Endometrial microvascular endothelial cells (primary cell): ENCODE results near the gene EXOC6B. TPM values are rescaled to one million over a fixed set of nuclear protein-coding genes. Genes with fewer than 3 reads are reported as not detected.

Source experiments
- in situ Hi-C: cut with HindIII; loops from 2 replicates; pipeline ENCODE4 v1.10.0; 2017; ENCODE audit warnings: low sequenced_read_pairs, low pct_unique_long_range_greater_than_20kb; ENCODE audit errors: inconsistent ontology term
- total RNA-seq: library from RNA; depleted of rRNA; stranded (reverse); fragments of >200 nt; gene quantifications from one replicate; pipeline ENCODE4 v1.2.3, GENCODE V29; 2015; ENCODE audit errors: inconsistent ontology term

Gene EXOC6B
- total RNA-seq, 1 donor from 2014 or later: 32.3 TPM

DNA sequence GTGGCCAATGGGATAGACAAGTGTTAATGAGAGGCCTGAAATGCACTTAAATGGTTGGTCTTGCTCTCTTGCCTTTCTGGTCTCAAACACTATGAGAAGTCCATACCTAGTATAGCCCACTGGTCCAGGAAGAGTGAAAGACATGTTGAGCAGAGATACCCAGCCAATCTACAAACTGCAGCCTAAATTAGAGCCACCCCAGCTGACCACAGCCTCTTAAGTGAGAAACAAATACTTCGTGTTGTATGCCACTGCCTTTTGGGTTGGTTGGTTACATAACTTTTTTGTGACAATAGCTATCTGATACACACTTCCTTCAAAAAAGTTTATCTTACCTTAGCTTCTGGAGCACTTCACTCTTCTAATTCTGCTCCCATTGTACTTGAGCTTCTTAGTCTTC lies 8.8 kb upstream of the EXOC6B start:
- in situ Hi-C loops: no loop called here

DNA sequence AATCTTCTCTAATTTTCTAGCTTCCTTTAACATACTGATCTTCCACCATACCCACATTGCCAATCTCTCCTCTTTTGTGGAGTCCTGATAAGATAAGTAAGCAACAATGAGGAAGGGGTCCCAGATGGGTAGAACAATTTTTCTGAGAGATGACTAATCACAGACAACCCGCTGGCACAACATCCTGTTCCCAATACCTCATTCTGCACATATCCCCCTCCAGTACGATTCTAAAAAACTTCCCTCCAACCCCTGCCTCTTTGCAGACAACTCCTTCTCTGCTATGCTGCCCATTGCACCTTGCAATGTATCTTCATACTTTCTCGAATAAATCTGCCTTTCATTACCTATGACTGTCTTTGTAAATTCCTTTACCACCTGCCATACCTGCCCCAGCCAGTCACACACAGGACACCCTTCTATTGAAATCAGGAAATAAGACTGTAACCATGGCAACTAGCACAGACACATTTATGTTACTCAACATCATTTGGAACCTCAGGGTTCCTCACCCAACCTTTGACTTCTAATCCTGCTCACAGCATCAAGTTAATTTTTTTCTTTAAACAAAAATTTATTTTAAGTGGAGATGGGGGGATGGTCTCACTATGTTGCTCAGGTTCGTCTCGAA lies 7.4 kb upstream of the EXOC6B start:
- in situ Hi-C loops: no loop called here

DNA sequence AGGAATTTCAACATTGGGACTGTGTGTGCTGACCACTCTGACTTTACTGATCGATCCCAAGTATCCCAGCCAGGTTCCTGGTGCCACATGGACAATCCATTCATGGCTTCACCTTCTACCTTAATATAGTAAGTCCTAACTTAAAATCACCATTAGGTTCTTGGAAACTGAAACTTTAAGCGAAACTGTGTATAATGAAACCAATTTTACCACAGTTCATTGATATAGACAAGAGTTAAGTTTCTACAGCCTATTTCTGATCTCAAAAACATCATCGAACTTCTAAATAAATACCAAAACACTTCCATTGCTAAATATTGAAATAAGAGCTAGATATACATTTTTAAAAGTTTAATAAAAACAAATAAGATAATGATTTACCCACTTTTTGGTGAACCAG lies 4.4 kb upstream of the EXOC6B start:
- in situ Hi-C loops: no loop called here

DNA sequence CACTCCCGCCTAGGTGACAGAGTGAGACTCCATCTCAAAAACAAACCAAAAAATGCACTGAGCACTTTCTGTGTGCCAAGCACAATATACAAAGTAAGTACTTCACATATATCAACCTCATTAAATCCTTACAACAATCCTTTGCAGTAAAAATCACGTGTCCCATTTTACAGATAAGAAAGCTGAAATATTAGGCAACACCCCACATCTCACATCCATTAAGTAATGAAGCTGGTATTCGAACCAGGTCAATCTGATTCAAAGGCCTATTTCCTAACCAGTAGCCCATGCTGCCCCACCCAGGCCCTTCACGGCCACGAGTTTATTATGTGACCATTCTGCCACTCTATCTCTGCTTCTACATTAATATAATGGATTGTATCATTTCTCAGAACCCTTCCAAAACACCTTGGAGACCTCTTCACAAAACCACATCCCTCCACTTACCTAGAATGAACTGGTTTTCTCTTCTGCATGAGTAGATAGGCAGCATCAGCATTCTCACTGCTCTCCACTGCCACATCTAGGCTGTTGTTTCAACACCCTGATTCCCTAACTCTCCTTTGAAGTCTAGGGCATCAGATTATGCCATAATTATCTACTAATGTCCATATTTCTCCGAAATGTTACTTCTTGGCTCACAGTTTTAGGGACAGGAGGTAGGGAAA lies 3.1 kb upstream of the EXOC6B start:
- in situ Hi-C loops: no loop called here

DNA sequence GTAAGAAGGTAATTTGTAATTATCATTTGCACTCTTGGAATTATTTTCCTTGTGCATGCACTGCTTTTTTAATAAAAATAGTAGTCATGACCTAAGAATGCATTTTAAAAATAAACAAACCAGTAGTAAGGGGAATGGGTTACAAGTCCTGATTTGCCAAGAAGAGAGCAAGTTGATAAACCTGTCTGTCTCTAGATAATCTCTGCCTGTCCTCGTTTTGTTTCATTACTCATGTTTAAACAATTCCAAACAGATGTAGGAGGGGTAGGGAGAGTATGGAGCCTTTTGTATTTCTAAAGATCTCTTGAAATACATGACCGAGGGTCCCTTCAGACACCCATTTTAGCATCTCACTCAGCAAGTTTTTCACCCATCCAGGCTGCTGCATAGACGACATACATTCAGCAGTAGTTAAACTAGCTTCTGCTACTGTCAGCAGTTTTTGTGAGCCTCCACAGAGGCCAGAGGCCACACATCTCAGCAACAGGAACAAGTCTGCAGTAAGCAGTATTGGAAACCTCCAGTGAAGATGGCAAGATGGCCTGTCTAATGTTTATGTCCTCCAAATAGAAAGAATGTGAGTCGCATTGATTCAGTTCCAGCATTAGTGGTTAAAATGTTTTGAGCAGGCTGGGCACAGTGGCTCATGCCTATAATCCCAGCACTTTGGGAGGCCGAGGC lies 2.3 kb upstream of the EXOC6B start:
- in situ Hi-C loops: no loop called here

DNA sequence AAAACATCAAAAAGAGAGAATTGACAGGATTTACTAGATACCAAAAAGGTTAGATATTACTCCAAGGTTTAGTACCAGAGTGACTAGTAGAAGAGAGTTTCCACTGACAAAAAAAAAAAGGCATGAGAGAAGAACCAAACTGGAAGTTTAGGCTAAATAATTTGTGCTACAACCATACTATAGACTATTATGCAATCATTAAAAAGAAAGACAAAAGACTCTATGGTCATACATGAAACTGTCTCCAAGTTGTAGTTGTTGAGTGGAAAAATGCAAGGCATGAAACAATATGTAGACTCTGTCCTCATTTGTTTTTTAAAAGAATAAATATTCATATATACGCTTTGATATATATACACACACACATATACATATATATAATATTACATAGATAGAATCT lies 1.7 kb upstream of the EXOC6B start:
- in situ Hi-C loops: no loop called here

DNA sequence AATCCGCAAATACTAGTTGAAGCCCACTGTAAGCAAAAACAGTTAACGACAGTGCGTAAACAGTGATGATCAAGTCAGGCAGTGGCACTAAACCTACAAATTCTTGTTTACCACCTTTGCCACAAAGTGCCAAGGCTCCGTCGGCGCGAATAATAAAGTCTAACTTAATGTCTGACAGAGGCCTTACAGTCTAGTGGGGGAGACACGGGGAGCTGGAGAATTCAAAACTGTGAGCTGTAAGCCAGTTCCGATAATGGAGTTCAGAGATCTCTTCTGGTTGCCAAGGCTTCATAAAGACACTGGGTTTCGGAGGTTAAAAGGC lies 284 bp upstream of the EXOC6B start:
- in situ Hi-C loops: no loop called here

DNA sequence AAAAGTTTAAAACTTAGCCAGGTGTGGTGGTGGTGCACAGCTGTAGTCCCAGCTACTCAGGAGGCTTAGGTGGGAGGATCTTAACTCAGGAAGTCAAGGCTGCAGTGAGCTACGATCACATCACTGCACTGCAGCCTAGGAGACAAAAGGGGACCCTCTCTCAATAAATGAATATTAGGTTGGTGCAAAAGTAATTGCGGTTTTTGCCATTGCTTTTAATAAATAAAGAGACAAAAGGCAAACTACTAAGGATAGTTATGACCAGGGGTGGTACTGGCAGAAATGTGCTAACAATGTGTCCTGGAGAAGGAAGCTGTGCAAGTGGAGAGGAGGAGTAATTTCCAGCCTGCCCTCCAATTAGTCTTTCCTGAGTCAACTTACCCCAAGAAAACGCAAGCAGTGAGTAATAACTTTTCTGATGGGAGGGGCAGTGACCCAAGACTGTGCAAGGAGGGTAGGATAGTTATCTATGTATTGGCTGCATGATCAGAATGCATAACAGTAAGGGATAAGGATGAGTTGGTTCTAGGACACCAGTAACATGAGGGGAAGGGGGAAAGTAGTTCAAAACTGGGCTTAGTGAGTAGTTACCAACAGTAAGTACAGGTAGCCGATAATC lies 1.5 kb downstream of the EXOC6B start:
- in situ Hi-C loops: no loop called here

DNA sequence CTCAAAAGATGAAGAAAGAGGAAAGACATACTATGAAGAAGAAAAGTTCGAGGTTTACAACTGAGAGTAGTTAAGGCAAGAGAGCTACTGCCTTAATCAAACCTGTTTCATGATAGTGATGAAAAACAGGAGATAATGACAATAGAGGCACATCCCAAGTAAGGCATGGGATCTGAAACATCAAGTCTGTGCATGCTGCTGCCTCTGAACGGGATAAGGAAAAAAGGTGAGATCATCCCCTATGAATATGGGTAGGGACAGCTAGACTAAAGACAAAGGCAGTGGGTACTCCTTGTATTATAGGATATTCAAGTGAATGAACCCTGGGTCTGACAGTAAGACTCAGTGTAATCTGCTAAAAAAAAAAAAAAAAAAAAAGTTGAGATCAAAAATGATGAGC lies 3.0 kb downstream of the EXOC6B start:
- in situ Hi-C loops: no loop called here

DNA sequence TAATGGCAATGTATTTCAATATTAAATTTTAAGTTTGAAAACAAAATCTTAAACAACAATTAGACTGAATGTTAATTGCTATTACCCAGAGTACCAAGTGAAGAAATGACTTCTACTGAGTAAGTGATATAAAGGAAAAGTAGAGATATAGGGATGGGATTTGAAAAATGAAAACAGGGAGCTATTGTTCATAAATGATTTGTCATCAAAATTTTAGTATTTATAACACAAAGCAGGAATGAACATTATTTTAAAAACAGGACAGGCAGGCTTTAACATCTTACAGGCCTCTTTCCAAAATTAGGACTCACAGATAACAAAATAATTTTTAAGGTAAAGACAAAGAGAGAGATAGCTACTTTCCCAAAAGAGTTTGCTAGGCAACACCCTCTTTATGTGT lies 3.9 kb downstream of the EXOC6B start:
- in situ Hi-C loops: no loop called here

DNA sequence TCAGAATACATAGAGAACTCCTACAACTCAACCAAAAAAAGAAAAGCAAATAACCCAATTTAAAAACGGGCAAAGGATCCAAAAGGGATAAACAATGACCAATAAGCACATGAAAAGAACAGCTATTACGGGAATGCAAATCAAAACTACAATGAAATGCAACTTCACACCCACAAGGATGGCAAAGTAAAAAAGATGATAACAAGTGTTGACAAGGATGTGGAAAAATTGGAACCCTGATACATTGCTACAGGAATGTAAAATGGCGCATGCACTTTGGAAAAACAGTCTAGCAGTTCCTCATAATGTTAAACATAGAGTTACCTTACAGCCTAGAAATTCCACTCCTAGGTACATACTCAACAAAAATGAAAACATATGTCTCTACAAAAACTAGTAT lies 4.7 kb downstream of the EXOC6B start:
- in situ Hi-C loops: no loop called here

DNA sequence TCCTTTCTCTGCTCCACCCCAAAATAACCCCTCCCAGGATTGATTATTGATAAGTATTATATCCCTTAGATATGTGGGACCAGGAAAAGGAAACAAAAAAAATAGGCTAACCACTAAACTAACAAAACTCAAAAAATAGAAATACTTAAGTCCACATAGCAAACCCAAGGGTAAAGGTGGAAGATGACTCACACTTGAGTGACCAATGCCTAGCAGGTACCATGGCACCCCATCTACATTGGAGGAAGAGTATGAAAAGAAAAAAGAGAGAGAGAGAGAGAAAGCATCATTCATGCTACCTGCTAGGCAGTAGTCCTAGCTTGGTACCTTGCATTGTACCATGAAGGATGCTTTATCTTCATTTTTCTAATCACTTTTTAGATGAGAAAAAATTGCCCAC lies 6.3 kb downstream of the EXOC6B start:
- in situ Hi-C loops: no loop called here

DNA sequence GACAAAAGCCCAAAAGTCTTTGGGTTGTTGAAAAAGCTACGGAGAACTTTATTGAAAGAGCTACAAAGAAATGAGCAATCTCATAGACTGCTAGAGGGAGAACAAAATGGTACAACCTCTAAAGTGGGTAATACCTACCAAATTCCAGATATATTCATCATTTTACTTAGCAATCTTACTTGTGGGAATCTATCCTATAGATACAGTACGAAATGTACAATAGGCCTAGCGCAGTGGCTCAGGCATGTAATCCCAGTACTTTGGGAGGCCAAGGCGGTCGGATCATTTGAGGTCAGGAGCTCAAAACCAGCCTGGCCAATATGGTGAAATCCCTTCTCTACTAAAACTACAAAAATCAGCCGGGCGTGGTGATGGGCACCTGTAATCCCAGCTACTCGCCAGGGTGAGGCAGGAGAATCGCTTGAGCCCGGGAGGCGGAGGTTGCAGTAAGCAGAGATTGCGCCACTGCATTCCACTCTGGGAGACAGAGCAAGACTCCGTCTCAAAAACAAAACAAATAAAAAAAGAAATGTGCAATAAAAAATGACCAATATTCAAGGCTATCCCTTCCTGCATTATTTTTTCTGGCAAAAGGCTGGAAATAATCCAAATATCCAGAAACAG lies 10.1 kb downstream of the EXOC6B start:
- in situ Hi-C loops: no loop called here

DNA sequence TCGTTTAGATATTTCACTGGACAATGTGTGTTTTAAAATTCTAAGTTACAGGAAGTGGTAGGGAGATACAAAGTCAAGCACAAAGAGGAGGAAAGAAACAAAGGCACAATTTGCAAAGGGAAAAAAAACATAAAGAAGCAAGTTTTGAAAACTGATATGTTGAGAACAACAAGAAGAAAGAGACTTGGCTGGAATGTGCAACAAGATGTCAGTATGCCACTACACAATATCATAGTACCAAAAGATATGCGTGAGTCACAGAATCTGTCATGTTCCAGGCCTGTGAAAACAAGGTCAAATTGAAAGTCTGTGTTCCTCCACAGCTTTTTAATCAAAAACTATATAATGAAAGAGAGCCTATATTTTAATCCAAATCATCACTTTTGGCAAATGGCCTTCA lies 12.0 kb downstream of the EXOC6B start:
- in situ Hi-C loops: no loop called here

DNA sequence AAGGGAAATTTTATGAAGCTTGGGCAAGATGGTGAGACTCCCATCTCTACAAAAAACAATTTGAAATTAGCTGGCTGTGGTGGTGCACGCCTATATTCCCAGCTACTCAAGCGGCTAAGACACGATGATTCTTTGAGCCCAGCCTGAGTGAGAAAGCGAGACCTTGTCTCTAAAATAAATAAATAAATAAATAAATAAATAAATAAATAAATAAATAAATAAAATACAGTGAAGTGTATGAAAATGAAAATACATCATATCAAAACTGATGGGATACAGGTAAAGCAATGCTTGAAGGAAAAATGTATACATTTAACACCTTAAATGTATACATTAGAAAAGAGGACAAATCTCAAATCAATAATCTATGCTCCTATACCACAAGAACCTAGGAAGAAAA lies 15.7 kb downstream of the EXOC6B start:
- in situ Hi-C loops: no loop called here

DNA sequence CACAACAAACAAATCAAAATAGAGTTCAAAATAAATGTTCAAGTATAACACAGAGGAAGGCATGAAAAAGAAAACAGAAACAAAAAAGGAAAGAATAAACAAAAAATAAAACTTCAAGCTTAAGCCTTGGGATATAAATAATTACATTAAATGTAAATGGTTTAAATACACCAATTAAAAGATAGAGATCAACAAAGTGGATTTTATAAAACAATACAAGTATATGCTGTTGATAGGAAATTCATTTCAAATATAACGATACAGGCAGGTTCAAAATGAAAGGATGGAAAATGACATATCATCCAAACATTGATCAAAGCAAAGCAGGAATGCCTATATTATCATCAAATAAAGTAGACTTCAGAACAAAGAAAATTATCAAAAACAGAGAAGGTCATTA lies 16.7 kb downstream of the EXOC6B start:
- in situ Hi-C loops: no loop called here

DNA sequence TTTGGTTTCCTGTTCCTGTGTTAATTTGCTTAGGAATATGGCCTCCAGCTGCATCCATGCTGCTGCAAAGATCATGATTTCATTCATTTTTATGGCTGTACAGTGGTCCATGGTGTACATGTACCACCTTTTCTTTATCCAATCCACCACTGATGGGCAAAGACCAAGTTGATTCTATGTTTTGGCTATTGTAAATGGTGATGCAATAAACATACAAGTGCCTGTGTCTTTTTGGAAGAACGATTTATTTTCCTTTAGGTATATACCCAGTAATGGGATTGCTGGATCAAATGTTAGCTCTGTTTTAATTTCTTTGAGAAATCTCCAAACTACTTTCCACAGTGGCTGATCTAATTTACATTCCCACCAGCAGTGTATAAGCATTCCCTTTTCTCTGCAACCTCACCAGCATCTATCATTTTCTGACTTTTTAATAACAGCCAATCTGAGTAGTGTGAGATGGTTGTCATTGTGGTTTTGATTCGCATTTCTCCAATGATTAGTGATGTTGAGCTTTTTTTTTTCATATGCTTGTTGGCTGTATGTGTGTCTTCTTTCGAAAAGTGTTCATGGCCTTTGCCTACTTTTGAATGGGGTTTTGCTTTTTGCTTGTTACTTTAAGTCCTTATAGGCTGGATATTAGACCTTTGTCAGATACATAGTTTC lies 19.4 kb downstream of the EXOC6B start:
- in situ Hi-C loops: no loop called here

DNA sequence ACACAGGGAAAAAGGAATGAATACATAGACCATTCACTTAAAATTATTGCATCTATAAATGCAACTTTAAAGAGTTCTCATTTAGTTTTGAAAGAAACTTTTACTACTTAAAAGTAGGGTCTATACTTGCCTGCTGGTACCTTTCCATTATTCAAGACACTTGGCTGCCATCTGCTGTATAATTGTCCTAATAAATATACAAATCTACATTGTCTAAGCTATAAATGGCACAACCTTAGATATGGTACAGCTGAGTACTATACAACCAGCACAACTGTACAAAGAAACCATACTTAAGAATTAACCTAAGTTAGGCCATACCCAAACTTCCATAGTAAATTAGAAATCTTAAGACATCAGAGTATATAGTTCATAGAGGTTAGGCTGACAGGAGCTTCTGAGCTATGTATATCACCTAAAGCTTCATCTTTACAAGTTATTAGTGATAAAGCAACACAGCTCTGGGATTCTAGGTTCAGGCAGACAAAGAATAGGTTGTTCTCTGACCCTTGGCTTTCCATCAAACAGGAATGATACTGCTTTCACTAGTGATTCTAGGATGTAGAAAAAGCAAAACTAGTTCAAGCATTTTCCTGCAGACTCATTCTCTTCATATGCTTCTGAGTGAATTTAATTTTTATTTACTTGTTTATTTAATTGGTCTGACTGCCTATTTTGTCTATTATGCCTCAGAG lies 22.1 kb downstream of the EXOC6B start:
- in situ Hi-C loops: no loop called here

DNA sequence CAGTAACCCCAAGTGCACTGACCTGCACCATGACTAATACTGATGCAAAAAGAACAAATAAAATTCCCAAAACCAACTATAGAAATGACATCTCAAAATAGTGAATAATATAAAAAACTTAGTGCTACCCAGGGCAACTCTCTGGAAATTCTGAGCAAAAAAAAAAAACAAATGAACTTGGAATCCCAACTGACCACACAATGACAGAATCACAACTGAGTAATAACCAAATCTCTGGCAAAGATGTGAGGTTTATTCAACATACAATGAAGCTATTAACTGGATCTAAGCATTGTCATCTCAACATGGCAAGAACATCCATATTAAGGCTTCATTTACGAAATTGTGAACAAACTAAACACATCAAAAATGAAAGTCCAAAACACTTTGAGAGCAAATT lies 22.7 kb downstream of the EXOC6B start:
- in situ Hi-C loops: no loop called here
